Progenitor cell of endocrine pancreas (in vitro differentiated cells): ENCODE data around the gene SRSF1. TPM values are rescaled to one million over a fixed set of nuclear protein-coding genes. Genes with fewer than 3 reads are reported as not detected.

Experiments
- DNase-seq: peaks from one replicate; pipeline ENCODE4 v3.0.0; 2021; ENCODE audit warnings: low spot score; ENCODE audit not compliant: unreplicated experiment
- H3K27ac Mint-ChIP-seq: 2 replicates; pipeline ENCODE4 v1.8.0; 2021; ENCODE audit warnings: mild to moderate bottlenecking, moderate library complexity, mixed read lengths
- H3K27me3 Mint-ChIP-seq: 2 replicates; pipeline ENCODE4 v1.8.0; 2021; ENCODE audit warnings: mixed read lengths
- H3K36me3 Mint-ChIP-seq: 2 replicates; pipeline ENCODE4 v1.8.0; 2022; ENCODE audit warnings: mixed read lengths; ENCODE audit not compliant: insufficient read depth
- H3K4me1 Mint-ChIP-seq: 2 replicates; pipeline ENCODE4 v1.8.0; 2021; ENCODE audit warnings: low read depth, mixed read lengths
- H3K4me3 Mint-ChIP-seq: 2 replicates; pipeline ENCODE4 v1.8.0; 2021; ENCODE audit warnings: low read depth, mild to moderate bottlenecking, moderate library complexity, mixed read lengths
- H3K9me3 Mint-ChIP-seq: 2 replicates; pipeline ENCODE4 v1.8.0; 2021; ENCODE audit warnings: low read depth, mixed read lengths
- CTCF ChIP-seq: fragments of 200-600 bp; sonication (generic); IDR thresholded peaks from one replicate; pipeline ENCODE4 v1.5.0; 2021; ENCODE audit warnings: antibody characterized with exemption, mild to moderate bottlenecking; ENCODE audit not compliant: unreplicated experiment
- total RNA-seq: library from RNA; stranded (reverse); gene quantifications from 2 replicates; pipeline ENCODE4 v1.2.1, GENCODE V29; 2021

SRSF1 gene
- total RNA-seq, 1 donor from 2014 or later = 326 TPM

GRCh38 chr17:57970710-57971109 lies 36.3 kb downstream of the SRSF1 start:
- H3K4me3 Mint-ChIP-seq = no peak overlapping the region

GRCh38 chr17:57968456-57968855 lies 38.6 kb downstream of the SRSF1 start:
- Mint-ChIP-seq H3K4me3 (no peak overlapping the region), H3K36me3 (peaks cover 3% of the 10 kb centered on the region), H3K27ac (no peak overlapping the region), H3K9me3 (no peaks in the 10 kb centered on the region), H3K4me1 (peaks cover 14% of the 10 kb centered on the region), H3K27me3 (no peaks in the 10 kb centered on the region)
- no peak for TF ChIP-seq CTCF
- DNase-seq = no peak

More at GRCh38 chr17:57970710-57971109, 36.3 kb downstream of the SRSF1 start:
- Mint-ChIP-seq H3K27ac (peak overlapping the region; percentile 6), H3K9me3 (no peaks in the 10 kb centered on the region), H3K27me3 (no peaks in the 10 kb centered on the region), H3K4me1 (peaks cover 24% of the 10 kb centered on the region), H3K36me3 (peaks cover 14% of the 10 kb centered on the region)
- no peak for DNase-seq
- TF ChIP-seq CTCF = no peak

GRCh38 chr17:57966875-57967274 lies 40.2 kb downstream of the SRSF1 start:
- no peaks in the 10 kb centered on the region for H3K9me3 Mint-ChIP-seq
- no peaks in the 10 kb centered on the region for H3K36me3 Mint-ChIP-seq
- TF ChIP-seq CTCF = no peak
- no peak overlapping the region for H3K27ac Mint-ChIP-seq
- H3K4me3 Mint-ChIP-seq = no peak overlapping the region
- peaks cover 2% of the 10 kb centered on the region for H3K27me3 Mint-ChIP-seq
- no peak for DNase-seq
- peaks cover 12% of the 10 kb centered on the region for H3K4me1 Mint-ChIP-seq

GRCh38 chr17:57966246-57966645 lies 40.8 kb downstream of the SRSF1 start:
- Mint-ChIP-seq H3K27me3 (peaks cover 2% of the 10 kb centered on the region), H3K27ac (no peak overlapping the region), H3K9me3 (no peaks in the 10 kb centered on the region), H3K4me3 (no peak overlapping the region), H3K4me1 (peaks cover 7% of the 10 kb centered on the region), H3K36me3 (no peaks in the 10 kb centered on the region)
- no peak for DNase-seq
- TF ChIP-seq CTCF = no peak

- Mint-ChIP-seq H3K27ac (no peak overlapping the region), H3K9me3 (no peaks in the 10 kb centered on the region), H3K4me3 (no peak overlapping the region), H3K27me3 (peaks cover 3% of the 10 kb centered on the region), H3K4me1 (peaks cover 7% of the 10 kb centered on the region), H3K36me3 (no peaks in the 10 kb centered on the region)
- DNase-seq = no peak
- TF ChIP-seq CTCF = no peak
Measured at GRCh38 chr17:57965521-57966160, 41.4 kb downstream of the SRSF1 start.
